Measurements from ENCODE around the gene SYNE2. TPM values are rescaled to one million over a fixed set of nuclear protein-coding genes. Genes with fewer than 3 reads are reported as not detected.

The SYNE2 gene
- total and polyA plus RNA-seq, 2 of the 8 experiments (the other 6 are each of a cell fraction or from before 2014, with no cell fraction given): 32.6 to 46.1 TPM

- Histone ChIP-seq H2BK15ac (ENCODE audit: low read length) (no peak overlapping the region), H4K20me1 (replicated peaks in 1 of 2; ENCODE audit: control insufficient read depth in 1 of 2, insufficient read depth in 2 of 2, low read length in 2 of 2) (no peaks in the 10 kb centered on the region), H4K5ac (ENCODE audit: insufficient read length, low read depth, low read length) (no peak overlapping the region), H3K9ac (replicated peaks in 1 of 4; ENCODE audit: extremely low read depth in 1 of 4, low read depth in 3 of 4, low read length in 3 of 4) (no peak overlapping the region), H4K91ac (replicated peaks; ENCODE audit: insufficient read length, low read length) (no peak overlapping the region), H2BK20ac (ENCODE audit: low read length) (no peak overlapping the region), H2BK120ac (replicated peaks; ENCODE audit: low read depth, low read length) (no peak overlapping the region), H3K27me3 (replicated peaks in 1 of 4; ENCODE audit: control insufficient read depth in 3 of 4, extremely low read depth in 1 of 4, insufficient read depth in 3 of 4, low read length in 3 of 4) (no peaks in the 10 kb centered on the region), H3K4me1 (replicated peaks in 1 of 4; ENCODE audit: control insufficient read depth in 3 of 4, insufficient read depth in 4 of 4, low read length in 3 of 4) (peaks cover 0 to 8% (median 2%) of the 10 kb centered on the region in 4 experiments; a peak in 3 of 7 replicates), H3K14ac (ENCODE audit: insufficient read length) (no peak overlapping the region), H3K4me3 (ENCODE audit: extremely low read depth in 1 of 4, insufficient read depth in 2 of 4, low read depth in 3 of 4, low read length in 4 of 4) (no peak overlapping the region), H2AFZ (ENCODE audit: low read length) (no peak overlapping the region), H3K36me3 (ENCODE audit: control insufficient read depth in 2 of 4, insufficient read depth in 4 of 4, low read length in 3 of 4) (peaks cover 0 to 23% (median 10%) of the 10 kb centered on the region in 4 experiments; a peak in 5 of 8 replicates), H2BK5ac (ENCODE audit: low read depth, low read length) (no peak overlapping the region; the same call in 1 of the 2 replicates), H3K9me3 (ENCODE audit: insufficient read depth in 2 of 2, low read depth in 1 of 2, low read length in 1 of 2) (no peaks in the 10 kb centered on the region), H2BK12ac (ENCODE audit: low read depth, low read length) (no peak overlapping the region), H3K79me1 (ENCODE audit: low read depth, low read length) (no peaks in the 10 kb centered on the region), H3K23ac (ENCODE audit: insufficient read length) (no peak overlapping the region), H4K8ac (ENCODE audit: extremely low read depth, insufficient read depth, low read length) (no peak overlapping the region), H3K79me2 (ENCODE audit: control insufficient read depth in 1 of 2, insufficient read depth in 2 of 2, low read length in 2 of 2) (no peaks in the 10 kb centered on the region), H3K4me2 (ENCODE audit: insufficient read depth in 1 of 2, low read depth in 2 of 2, low read length in 2 of 2) (no peak overlapping the region), H3K27ac (ENCODE audit: low read depth, low read length) (no peak overlapping the region), H3K4ac (replicated peaks; ENCODE audit: insufficient read length, low read depth, low read length) (no peak overlapping the region), H3K23me2 (ENCODE audit: low read depth, low read length) (no peaks in the 10 kb centered on the region), H3K18ac (ENCODE audit: extremely low read depth, low read length) (no peak overlapping the region), H2AK5ac (ENCODE audit: low read depth, low read length) (no peak overlapping the region), H3K56ac (replicated peaks; ENCODE audit: insufficient read length, low read depth, low read length) (no peak overlapping the region)
- WGBS, 2 experiments (ENCODE audit: extremely low coverage in 1 of 2, insufficient coverage in 1 of 2, insufficient read length in 1 of 2, insufficient replicate concordance in 2 of 2, low coverage in 1 of 2, low lambda C conversion rate in 2 of 2, missing lambda C conversion rate in 1 of 2): 80% methylated on average over 11 of the region's 11 CpGs; no CpG with 5 or more reads in 1 of the 2 experiments
- CTCF ChIA-PET (ENCODE audit: partially characterized antibody): no interaction called here
- FAIRE-seq: no peak
- no peak for DNase-seq (ENCODE audit: low read depth in 1 of 2, low spot score in 2 of 2)
- POLR2A ChIA-PET (ENCODE audit: partially characterized antibody): no interaction called here
- TF ChIP-seq ATF3 (IDR thresholded peaks at IDR 0.05; ENCODE audit: insufficient read depth, low read depth, low read length): no peak
- no peak for TF ChIP-seq GABPA (IDR thresholded peaks at IDR 0.05; ENCODE audit: borderline replicate concordance, insufficient read depth, low read length)
- no peak for TF ChIP-seq KDM4A (IDR thresholded peaks at IDR 0.05; ENCODE audit: low read depth, low read length, severe bottlenecking)
- no peak for TF ChIP-seq HDAC6 (IDR thresholded peaks at IDR 0.05; ENCODE audit: low read depth, low read length)
- TF ChIP-seq CEBPB (IDR thresholded peaks at IDR 0.05; ENCODE audit: low read depth, low read length): no peak
- TF ChIP-seq NANOG (IDR thresholded peaks at IDR 0.05; ENCODE audit: insufficient read depth, low read depth, low read length, poor library complexity, severe bottlenecking): no peak
- TF ChIP-seq ZNF274 (IDR thresholded peaks at IDR 0.05; ENCODE audit: borderline replicate concordance, extremely low read depth, low read length): no peak
- TF ChIP-seq MAX (IDR thresholded peaks at IDR 0.05): no peak
- TF ChIP-seq KDM5A (IDR thresholded peaks at IDR 0.05; ENCODE audit: low read length): no peak
- no peak for TF ChIP-seq TBP (IDR thresholded peaks at IDR 0.05; ENCODE audit: low read depth, low read length)
- no peak for TF ChIP-seq GTF2F1 (IDR thresholded peaks at IDR 0.05; ENCODE audit: borderline replicate concordance, low read depth, low read length)
- TF ChIP-seq SP4 (IDR thresholded peaks at IDR 0.05; ENCODE audit: low read length): no peak
- no peak for TF ChIP-seq POLR2AphosphoS5 (IDR thresholded peaks at IDR 0.05; ENCODE audit: low read depth, low read length)
These were observed 265.0 kb downstream of the SYNE2 start for GRCh38 chr14:64117671-64118402.

Data from H1 (cell line).